ENCODE results near the gene MON2.
"Not testable (repeated sequence)": the region's sequence is repeated elsewhere in the genome, so short reads cannot be mapped to it uniquely, and the experiment has no call there.

The MON2 gene

DNA sequence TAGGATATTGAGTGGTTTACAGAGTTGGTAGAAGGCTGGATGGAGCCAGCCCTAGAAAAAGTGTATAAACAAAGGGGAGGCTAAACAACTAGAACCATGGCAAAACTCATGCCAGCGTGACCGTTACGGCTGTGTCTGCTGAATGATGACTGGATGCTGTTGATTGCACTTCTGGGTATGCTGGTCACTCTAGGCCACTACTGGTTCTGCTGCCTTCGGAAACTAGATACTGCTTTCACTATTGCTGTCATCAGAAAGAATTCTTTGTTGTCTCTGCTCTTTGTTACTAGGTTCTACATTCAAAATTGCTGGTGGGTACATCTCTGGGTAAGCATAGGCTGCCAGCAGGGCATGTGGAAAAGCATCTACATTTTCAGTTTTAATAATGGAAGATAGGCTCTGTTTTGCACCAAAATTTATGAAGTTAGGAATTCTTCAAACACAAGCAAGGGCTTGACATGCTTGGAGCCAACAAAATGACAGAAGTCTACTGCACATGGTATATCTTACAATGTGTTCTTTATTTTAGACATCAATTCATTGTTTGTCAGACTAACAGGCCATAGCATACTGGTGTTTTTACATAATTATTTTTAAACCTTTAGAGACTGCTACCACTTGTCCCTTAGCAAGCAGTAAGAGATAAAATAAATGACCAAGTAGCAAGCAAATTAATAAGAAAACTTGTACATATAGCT lies 15.4 kb downstream of the MON2 start:
- DNase-seq = no peak

DNA sequence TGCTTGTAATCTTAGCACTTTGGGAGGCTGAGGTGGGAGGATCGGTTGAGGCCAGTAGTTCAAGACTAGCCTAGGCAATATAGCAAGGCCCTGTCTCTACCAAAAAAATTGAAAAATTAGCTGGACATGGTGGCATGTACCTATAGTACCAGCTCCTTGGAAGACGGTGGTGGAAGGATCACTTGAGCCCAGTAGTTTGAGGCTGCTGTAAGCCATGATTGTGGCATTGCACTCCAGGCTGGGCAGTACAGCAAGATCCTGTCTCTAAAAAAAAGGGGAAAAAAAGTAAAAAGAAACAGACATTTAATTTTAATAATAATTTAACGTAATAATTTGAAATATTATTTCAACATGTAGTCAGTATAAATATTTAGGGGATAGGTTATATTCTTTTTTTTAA lies 16.1 kb downstream of the MON2 start:
- DNase-seq = no peak

DNA sequence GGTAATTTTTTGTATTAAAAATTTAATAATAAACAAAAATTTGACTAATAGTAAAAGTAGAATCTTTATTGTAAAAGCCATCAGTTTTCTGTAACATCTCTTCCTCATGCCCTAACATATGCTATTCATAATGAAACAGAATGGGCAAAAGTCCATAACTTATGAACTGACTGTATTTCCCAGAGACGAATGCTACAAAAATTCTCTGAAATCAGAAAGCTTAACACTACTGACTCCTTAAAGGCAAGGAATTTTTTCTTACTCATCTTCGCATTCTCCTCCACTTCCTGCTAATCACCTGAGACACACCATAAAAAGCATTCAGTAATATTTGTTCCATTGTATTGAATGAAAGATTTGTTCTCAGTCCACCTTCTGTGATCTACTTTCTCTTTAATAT lies 17.6 kb downstream of the MON2 start:
- no peak for DNase-seq

DNA sequence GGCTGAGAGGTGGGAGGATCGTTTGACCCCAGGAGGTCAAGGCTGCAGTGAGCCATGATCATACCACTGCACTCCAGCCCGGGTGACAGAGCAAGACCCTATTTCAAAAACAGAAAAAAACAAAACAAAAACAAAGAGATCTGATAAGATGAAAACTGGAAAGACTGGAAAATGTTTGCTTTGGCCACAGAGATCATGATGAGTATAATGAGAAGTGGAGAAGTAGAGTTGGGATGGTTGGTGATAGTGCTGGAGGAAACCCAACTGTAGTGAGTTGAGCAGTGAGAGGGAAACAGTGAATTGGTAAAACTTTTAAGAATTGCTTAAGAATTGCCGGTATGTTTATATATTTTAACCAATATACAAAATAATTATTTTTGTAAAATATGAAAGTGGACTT lies 39.2 kb downstream of the MON2 start:
- DNase-seq = no peak

DNA sequence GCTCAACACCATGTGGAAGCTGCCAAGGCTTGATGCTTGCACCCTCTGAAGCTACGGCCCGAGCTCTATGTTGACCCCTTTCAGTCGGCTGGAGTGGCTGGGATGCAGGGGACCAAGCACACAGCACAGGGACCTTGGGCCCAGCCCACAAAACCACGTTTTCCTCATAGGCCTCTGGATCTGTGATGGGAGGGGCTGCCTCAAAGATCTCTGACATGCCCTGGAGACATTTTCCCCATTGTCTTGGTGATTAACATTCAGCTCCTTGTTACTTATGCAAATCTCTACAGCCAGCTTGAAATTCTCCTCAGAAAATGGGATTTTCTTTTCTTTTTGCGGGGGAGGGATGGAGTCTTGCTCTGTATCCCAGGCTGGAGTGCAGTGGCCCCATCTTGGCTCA lies 46.3 kb downstream of the MON2 start:
- no peak for DNase-seq

DNA sequence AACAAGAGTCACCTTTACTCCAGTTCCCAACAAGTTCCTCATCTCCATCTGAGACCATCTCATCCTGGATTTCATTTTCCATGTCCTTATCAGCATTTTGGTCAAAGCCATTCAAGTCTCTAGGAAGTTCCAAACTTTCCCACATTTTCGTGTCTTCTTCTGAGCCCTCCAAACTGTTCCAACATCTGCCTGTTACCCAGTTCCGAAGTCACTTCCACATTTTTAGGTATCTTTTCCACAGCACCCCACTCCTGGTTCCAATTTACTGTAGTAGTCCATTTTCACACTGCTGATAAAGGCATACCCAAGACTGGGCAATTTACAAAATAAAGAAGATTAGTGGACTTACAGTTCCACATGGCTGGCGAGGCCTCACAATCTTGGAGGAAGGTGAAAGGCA lies 47.5 kb downstream of the MON2 start:
- not testable (repeated sequence) for DNase-seq

DNA sequence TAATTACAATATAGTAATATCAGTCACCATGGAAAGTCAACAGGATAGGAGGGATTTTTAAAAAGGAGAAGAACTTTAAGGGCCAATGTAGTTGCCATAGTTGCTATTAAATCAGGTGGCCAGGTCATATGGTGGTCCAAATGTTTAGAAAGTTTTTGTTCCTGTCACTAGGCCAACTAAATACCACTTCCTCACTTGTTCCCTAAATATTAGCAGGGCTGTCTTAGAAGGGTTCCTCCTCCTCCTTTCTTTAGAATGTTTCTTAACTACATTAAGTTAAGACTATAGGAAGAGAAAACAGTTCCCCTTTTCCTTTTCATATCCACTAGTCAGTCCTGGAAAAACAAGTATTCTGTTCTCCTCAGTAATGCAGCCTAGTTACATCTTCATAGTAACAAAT lies 50.3 kb downstream of the MON2 start:
- no peak for DNase-seq

DNA sequence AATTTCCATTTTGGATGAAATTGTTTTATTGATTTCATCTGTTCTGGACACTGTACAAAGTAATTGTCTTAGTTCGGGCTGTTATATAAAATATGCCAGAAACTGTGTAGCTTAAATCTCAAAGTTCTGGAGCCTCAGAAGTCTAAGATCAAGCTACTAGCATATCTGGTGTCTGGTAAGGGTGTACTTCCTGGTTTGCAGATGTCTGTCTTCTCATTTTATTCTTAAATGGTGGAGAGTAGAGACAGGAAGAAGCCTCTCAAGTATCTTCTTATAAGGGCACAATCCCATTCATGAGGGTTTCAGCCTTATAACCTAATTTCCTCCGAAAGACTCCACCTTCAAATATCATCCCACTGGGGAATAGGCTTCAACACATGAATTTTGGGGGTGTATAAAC lies 51.3 kb downstream of the MON2 start:
- DNase-seq = no peak

DNA sequence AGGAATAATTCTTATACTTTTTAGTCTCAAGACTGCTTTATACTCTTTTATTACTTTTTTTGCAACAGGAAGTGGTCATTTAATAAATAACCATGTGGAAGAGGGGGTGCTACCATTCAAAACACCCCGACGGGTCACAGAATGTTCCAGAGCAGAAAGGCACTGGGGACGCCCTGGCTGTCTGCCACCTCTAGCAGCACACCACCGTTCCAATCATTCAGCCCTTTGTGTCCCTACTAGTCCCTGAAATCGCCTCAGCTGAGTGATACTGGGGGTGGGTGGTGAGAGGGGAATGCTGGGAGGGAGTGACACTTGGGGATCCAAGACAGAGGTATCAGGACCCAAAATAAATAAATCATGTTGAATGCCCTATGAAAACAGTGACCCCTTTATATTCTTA lies 52.4 kb downstream of the MON2 start:
- no peak for DNase-seq

DNA sequence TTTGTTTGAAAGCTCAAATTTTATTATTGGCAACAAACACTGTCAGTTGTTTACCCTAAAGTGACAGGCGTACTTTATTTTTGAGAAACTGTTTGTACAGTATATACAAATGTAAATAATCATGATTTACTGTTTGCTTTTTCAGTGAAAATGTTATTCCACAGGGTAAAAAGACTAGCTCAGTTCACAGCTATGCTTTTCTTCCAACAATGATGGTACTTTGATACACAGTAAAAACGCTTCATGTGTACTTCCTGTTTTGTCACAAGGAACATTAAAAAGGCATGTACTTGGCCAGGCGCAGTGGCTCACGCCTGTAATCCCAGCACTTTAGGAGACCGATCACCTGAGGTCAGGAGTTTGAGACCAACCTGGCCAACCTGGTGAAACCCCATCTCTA lies 53.7 kb downstream of the MON2 start:
- no peak for DNase-seq

DNA sequence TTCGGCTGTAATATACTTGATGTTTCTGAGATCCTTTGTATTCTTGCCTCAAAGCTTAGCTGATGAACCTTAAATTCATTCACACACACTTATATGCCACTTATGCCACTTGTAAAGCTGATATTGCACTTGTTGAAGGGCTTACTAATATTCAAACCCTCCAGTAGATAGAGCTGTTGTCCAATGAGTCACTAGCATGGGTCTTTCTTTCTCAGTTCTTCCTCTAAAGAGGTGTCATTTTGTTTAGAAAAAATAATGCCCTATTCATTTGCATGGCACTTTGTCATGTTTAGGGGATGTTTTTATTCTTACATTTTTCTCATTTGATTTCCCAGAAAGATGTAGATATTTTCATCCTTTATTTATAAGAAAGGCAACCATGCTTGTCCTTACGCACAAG lies 56.4 kb downstream of the MON2 start:
- DNase-seq = no peak

DNA sequence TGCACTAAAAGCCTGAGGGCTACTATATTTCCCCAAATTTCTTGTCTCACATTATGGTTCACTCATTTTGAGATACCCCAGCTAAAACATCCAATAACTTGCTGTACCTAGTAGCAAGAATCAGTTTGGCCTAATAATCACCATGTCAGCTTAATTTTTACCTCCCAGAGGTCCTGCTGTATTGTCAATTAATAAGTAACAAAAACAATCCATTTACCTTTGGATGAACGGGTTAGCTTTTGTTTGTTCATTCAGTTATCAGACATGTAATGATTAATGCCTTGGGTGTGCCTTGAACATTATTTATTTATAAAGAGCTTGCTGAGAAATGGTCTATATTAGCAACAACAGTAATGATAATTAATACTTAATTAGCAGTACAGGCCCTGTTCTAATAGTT lies 57.0 kb downstream of the MON2 start:
- DNase-seq = no peak

DNA sequence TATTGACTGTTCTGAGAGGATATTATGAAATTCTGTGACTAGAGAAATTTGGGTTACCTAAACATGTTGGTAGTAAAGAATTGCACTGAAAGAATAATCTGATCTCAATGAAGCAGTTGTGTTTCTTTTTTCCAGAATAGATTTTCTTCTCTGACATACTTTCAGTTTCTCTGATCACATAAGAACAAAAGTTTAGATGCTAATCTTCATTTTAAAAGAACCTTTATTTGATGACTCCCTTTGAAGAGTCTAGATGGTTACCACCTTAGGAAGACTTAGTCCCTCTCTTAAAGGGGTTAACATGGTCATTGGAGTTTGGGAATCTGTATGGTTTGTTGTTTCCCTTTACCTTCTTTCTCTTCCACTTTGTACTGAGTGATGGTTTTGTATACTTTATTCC lies 58.6 kb downstream of the MON2 start:
- DNase-seq = no peak

DNA sequence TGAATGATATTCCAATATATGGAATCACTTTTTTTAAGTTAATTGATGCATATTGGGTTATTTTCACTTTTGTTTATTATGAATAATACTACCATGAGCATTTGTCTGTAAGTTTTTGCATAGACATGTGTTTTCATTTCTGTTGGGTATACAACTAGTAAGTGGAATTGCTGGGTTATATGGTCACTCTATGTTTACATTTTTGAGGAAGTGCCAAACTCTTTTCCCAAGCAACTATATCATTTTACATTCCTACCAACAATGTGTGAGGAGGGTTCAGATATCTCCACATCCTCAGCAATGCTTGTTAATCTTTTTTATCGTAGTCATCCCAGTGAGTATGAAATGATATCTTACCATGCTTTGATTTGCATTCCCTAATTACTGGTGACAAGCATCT lies 64.0 kb downstream of the MON2 start:
- DNase-seq = no peak

DNA sequence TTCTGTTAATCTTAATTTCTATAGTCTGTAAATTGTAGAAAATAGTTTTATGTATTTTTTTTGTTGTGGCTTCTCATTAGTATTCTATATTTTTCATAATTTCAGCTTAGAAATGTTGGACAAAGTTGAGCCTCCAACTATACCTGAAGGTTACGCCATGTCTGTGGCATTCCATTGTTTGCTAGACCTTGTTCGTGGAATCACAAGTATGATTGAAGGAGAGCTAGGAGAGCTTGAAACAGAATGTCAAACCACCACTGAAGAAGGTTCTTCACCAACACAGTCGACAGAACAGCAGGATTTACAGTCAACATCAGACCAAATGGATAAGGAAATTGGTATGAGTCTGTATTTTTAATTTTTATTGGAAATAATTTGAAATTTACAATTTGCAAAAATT lies 65.7 kb downstream of the MON2 start:
- DNase-seq = no peak

DNA sequence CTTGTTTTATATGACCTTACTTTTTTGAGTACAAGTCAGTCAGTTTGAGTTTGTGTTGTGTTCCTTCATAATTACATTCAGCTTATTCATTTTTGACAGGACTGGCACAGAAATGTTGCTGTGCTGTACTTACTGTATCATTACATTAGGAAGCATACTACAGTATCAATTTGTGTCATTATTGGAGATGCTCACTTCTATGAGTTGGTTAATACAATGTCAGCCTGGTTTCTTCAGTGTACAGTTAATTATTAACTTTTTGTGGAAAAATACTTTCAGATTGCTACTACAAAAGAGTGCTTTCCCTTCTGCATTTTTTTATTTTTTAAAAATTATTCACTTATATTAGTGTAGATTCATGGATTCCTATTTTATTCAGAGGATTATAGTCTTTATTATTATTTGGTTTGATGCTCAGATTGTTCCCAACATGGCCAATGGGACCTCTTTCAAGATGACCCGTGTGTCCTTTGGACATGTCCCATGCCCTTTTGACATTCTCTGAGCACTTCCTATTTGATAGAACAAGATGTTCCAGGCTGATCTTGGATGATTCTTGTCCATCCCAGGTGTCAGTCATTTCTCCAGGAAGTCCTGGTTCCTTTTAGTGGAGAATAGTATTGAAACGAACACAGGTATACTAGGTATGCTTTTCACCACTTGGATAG lies 66.6 kb downstream of the MON2 start:
- no peak for DNase-seq

DNA sequence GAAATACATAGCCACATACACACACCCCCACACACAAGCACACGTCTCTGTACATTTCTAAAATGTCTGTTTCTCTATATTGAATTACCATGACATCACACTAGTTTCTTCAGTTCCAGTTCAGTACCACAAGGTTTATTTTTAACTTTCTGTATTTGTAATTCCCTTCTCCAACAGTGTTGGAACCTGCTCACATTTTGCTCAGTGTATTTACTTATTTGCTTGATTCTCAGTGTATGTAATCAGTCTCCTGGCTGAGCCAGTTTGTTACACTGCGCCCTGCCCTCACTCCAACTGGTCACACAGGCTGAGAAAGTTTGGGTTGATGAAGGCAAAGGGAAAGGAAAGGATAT lies 67.1 kb downstream of the MON2 start:
- DNase-seq = no peak

DNA sequence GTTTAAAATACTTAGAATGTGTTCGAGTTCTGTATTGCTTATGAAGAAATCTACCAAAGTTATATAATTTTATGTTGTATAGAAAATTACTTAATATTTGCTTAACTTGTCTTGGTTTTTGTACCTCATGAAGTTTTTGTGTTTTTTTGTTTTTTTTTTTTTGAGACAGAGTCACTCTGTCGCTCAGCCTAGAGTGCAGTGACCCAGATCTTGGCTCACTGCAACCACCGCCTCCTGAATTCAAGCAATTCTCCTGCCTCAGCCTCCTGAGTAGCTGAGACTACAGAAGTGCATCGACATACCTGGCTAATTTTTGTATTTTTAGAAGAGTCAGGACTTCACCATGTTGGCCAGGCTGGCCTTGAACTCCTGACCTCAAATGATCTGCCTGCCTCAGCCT lies 69.9 kb downstream of the MON2 start:
- no peak for DNase-seq

DNA sequence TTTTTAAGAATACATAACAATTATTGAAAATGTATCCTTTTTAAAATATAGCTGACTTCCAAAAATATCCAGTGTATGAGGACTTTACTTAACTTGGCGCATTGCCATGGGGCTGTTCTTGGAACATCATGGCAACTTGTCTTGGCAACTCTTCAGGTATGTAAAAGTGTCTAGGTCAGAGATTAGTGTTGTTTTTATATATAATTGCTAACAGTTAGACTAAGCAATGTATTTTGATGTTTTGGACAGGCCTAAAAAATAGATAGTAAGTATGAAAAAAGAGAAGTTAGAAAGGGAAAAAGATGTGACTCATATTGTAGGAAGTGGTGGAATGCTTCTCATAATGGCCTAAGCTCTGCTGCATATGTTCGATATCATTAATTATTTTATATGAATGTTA lies 70.9 kb downstream of the MON2 start:
- DNase-seq = no peak

DNA sequence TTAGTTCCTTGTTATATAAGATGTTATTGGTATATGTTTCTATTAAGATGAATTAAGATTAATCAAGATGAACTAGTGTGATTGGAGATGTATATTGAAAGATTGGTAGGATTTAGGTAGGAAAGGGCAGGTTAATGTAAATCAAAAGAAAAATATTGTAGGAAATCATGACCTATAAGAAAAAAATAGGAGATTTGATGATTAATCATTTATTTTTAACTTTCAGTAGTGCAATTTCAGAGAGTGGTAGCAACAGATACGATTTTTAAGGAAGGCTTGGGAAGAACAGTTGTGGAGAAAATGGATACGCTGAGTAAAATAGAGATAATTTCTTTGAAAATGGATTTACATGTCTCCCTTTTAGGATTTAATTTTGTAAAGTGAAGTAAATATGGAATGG lies 73.7 kb downstream of the MON2 start:
- no peak for DNase-seq

DNA sequence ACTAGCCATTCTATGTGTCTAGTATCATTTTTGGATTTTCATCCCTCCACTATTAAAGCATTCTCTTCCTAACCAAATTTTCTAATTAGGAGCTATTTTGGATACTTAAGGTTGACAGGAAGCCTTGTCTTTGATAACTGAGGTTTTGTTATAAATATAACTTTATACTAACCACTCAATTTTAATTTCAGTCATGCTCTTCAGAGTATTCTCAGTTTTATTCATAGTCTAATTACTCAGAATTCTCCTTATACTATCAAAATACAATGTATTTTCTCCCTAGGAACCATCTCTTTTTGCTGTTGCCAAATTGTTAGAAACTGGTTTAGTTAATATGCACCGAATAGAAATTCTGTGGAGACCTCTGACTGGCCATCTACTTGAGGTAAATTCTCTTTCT lies 76.2 kb downstream of the MON2 start:
- DNase-seq = no peak

DNA sequence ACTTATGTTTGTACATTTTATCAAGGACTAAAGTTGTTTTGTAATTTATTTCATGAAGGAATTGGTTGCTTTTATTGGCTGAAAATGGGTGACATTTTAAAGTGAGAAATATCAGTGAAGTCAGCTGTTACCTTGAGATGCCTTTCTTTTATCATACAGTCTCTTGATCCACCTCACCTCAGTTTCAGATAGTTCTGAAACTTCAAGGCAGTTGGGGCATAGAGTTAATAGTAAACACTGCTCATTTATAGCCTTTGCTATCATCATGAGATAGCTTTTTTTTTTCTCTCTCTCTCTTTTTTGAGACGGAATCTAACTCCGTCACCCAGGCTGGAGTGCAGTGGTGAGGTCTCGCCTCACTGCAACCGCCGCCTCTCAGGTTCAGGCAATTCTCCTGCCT lies 76.7 kb downstream of the MON2 start:
- DNase-seq = no peak

DNA sequence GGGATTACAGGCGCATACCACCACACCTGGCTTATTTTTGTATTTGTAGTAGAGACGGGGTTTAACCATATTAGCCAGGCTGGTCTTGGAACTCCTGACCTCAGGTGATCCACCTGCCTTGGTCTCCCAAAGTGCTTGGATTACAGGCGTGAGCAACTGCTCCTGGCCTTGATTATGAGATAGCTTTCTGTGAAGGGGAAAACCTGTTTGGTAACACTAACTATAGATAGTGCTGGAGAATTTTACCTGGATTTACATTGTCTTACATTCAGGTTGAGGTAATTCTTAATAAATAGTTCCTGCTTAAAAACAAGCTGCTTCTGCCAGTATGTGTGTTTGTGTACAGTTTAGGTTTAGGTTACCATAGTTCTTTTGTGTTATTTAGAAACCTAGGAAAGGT lies 77.1 kb downstream of the MON2 start:
- no peak for DNase-seq

DNA sequence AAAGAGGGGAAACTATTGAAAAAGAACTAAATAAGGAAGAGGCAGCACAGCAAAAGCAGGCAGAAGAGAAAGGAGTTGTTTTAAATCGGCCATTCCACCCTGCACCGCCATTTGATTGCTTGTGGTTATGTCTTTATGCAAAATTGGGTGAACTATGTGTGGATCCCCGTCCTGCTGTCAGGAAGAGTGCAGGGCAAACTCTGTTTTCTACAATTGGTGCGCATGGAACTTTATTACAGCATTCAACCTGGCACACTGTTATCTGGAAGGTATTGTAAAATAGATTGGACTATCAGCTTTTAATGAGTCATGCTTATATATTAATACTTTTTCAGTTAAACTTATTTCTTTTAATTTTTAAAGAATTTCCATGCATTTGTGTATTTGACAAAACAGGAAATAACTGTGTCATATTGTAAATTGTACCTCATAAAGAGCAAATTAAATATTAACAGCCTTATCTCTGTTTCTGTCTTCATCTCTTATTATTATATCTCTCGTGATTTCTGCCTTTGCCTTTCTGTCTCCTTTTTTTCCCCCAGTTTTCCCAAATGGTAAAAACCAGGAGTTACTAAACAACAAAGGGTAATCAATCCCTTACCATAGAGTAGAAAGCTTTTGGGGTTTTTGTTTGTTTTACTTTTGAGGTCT lies 86.4 kb downstream of the MON2 start:
- no peak for DNase-seq

DNA sequence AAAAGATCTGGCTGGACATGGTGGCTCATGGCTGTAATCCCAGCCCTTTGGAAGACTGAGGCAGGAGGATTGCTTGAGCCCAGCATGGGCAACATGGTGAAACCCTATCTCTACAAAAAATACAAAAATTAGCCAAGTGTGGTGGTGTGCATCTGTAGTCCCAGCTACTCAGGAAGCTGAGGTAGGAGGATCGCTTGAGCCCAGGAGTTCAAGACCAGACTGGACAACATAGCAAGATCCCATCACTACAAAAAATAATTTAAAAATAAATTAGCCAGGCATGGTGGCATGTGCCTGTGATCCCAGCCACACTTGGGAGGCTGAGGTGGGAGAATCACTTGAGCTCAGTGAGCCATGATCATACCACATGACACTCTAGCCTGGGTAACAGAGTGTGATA lies 92.7 kb downstream of the MON2 start:
- DNase-seq = not testable (repeated sequence)
